SK-N-SH (cell line): ENCODE data around the gene ACACA.

Experiments
- CTCF ChIP-seq: fragments of 200-600 bp; sonication (generic); IDR thresholded peaks from 2 replicates; pipeline ENCODE4 v1.6.1; 2017; ENCODE audit warnings: antibody characterized with exemption, mild to moderate bottlenecking, moderate library complexity
- EZH2phosphoT487 ChIP-seq: fragments of 200-600 bp; sonication (generic); IDR thresholded peaks from 2 replicates; pipeline ENCODE4 v1.6.1; 2017; ENCODE audit warnings: low read depth, mixed run types, mild to moderate bottlenecking, antibody characterized with exemption, moderate library complexity, borderline replicate concordance
- FOSL2 ChIP-seq: IDR thresholded peaks from 2 replicates; pipeline ENCODE4 v1.4.0; 2012; ENCODE audit warnings: low read depth, mild to moderate bottlenecking, moderate library complexity, borderline replicate concordance
- JUND ChIP-seq: IDR thresholded peaks from 2 replicates; pipeline ENCODE4 v1.4.0; 2012
- MXI1 ChIP-seq: IDR thresholded peaks from 2 replicates; pipeline ENCODE4 v1.6.1; 2012; ENCODE audit warnings: mild to moderate bottlenecking, low read depth, low read length, improper control_type of control experiment
- TF ChIP-seq, protein P1 (sequence below): IDR thresholded peaks from 2 replicates; pipeline ENCODE4 v1.4.0; 2012; ENCODE audit warnings: low read depth, borderline replicate concordance

DNA sequence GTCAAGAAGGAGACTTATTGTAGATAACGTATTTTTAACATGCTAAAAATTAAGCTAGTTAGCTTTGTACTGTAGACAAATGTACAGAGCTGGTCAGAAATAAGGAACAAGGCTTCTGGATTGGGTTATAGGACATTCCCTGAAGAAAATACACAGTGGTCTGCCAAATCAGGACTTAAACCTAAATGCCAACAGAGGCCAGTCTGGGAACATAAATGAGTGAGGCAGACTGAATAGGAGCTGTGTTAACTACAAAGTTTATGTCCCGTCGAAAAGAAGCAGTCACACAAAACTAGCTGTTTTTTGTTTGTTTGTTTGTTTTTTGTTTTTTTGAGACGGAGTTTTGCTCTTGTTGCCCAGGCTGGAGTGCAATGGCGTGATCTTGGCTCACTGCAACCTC lies 151.2 kb downstream of the ACACA start:
- no peak for TF ChIP-seq EZH2phosphoT487
- TF ChIP-seq FOSL2 = no peak
- TF ChIP-seq JUND = no peak
- TF ChIP-seq, protein P1, sequence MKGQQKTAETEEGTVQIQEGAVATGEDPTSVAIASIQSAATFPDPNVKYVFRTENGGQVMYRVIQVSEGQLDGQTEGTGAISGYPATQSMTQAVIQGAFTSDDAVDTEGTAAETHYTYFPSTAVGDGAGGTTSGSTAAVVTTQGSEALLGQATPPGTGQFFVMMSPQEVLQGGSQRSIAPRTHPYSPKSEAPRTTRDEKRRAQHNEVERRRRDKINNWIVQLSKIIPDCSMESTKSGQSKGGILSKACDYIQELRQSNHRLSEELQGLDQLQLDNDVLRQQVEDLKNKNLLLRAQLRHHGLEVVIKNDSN = no peak
- no peak for TF ChIP-seq MXI1
- TF ChIP-seq CTCF = no peak
